22Rv1 (cell line): ENCODE data around the gene PNN.
"Not testable (repeated sequence)": the region's sequence is repeated elsewhere in the genome, so short reads cannot be mapped to it uniquely, and the experiment has no call there.

Source experiments
- H3K27ac ChIP-seq: fragments of 450-650 bp; 2 replicates; pipeline ENCODE4 v1.5.1; 2017
- CTCF ChIP-seq: fragments of 450-650 bp; IDR thresholded peaks from 2 replicates; pipeline ENCODE4 v1.5.1; 2017; ENCODE audit warnings: mild to moderate bottlenecking
- ZFX ChIP-seq: fragments of 450-650 bp; IDR thresholded peaks from 2 replicates; pipeline ENCODE4 v1.6.1; 2017; ENCODE audit warnings: antibody characterized with exemption, borderline replicate concordance

The PNN gene

GRCh38 chr14:39211109-39211741 lies 36.2 kb downstream of the PNN start:
- H3K27ac ChIP-seq, result no peak overlapping the region
- no peak for TF ChIP-seq ZFX
- TF ChIP-seq CTCF, result no peak

GRCh38 chr14:39212034-39212433 lies 37.0 kb downstream of the PNN start:
- H3K27ac ChIP-seq, result no peak overlapping the region
- TF ChIP-seq CTCF, result no peak
- TF ChIP-seq ZFX, result no peak

- H3K27ac ChIP-seq, result no peak overlapping the region
- TF ChIP-seq ZFX, result no peak
- no peak for TF ChIP-seq CTCF
Observed at GRCh38 chr14:39212693-39213092, 37.6 kb downstream of the PNN start.

- no peak overlapping the region for H3K27ac ChIP-seq
Observed at GRCh38 chr14:39217214-39217879, 42.3 kb downstream of the PNN start.

GRCh38 chr14:39218171-39218769 lies 43.2 kb downstream of the PNN start:
- TF ChIP-seq ZFX (no peak), CTCF (no peak)
- no peak overlapping the region for H3K27ac ChIP-seq

More at GRCh38 chr14:39217214-39217879, 42.3 kb downstream of the PNN start:
- TF ChIP-seq CTCF (no peak), ZFX (no peak)

- TF ChIP-seq CTCF, result no peak
- TF ChIP-seq ZFX, result no peak
- H3K27ac ChIP-seq, result no peak overlapping the region
Observed at GRCh38 chr14:39219075-39219499, 44.0 kb downstream of the PNN start.

- H3K27ac ChIP-seq, result not testable (repeated sequence)
Observed at GRCh38 chr14:39220473-39220872, 45.4 kb downstream of the PNN start.
